Left lung (tissue), 10 donors: ENCODE results near the gene PLCH1. TPM values are rescaled to one million over a fixed set of nuclear protein-coding genes. Genes with fewer than 3 reads are reported as not detected.

ENCODE experiments used
- ATAC-seq: fragments of 200-7000 bp; cut with Tn5 transposase; one replicate; pipeline ENCODE4 v1.9.1; 2020; ENCODE audit warnings: moderate library complexity
- DNase-seq, 4 donors: peaks; one replicate each; pipeline ENCODE4 v3.0.0-alpha.2; 2013 to 2020
- H3K27ac ChIP-seq, 2 donors: fragments of 200-600 bp; sonication (generic) in 1 of 2; one replicate each; pipeline versions ENCODE4 v1.5.0 to v1.8.0; 2020 to 2021
- H3K27me3 ChIP-seq, 2 donors: fragments of 200-600 bp; sonication (generic) in 1 of 2; one replicate each; pipeline versions ENCODE4 v1.5.0 to v1.8.0; 2020 to 2021
- H3K36me3 ChIP-seq, 2 donors: fragments of 200-600 bp; sonication (generic) in 1 of 2; one replicate each; pipeline versions ENCODE4 v1.5.0 to v1.8.0; 2020 to 2021
- H3K4me1 ChIP-seq, 2 donors: fragments of 200-600 bp; one replicate each; pipeline ENCODE4 v1.8.0; 2021
- H3K4me3 ChIP-seq, 2 donors: fragments of 200-600 bp; sonication (generic) in 1 of 2; one replicate each; pipeline versions ENCODE4 v1.5.0 to v1.8.0; 2020 to 2021; ENCODE audit warnings: mild to moderate bottlenecking in 1 of 2
- H3K9me3 ChIP-seq, 2 donors: fragments of 200-600 bp; sonication (generic) in 1 of 2; one replicate each; pipeline versions ENCODE4 v1.5.0 to v1.8.0; 2020 to 2021
- CTCF ChIP-seq, 2 donors: fragments of 200-600 bp; sonication (generic) in 1 of 2; IDR thresholded peaks; one replicate each; pipeline versions ENCODE4 v1.5.0 to v1.8.0; 2021; ENCODE audit warnings: antibody characterized with exemption in 2 of 2
- intact Hi-C, 2 donors: fragments of 100-400 bp; cut with DNase I; formaldehyde crosslinking; loops; one replicate each; pipeline versions ENCODE4 v1.11.2 to v1.14.2; 2022
- polyA plus RNA-seq, 6 donors: library from polyadenylated mRNA; unstranded; fragments of 120-200 nt; gene quantifications; one replicate each; pipeline ENCODE4 v1.2.1, GENCODE V29; 2013; ENCODE audit not compliant: insufficient read length in 6 of 6
- total RNA-seq, 2 donors: library from RNA; stranded (reverse); fragmentation: NEBNext Ultra II Directional; extraction: Animal tissue kit (Norgen Biotek cat#: 25700); gene quantifications; one replicate each; pipeline ENCODE4 v1.2.1, GENCODE V29; 2021
- donor health status: DM: no; HTN: yes; CAD: no.
- donor health status: DM: no; HTN: no; CAD: no.

PLCH1 gene
- total and polyA plus RNA-seq, 8 donors: 8.5 to 33.8 (median 23.7) TPM

DNA sequence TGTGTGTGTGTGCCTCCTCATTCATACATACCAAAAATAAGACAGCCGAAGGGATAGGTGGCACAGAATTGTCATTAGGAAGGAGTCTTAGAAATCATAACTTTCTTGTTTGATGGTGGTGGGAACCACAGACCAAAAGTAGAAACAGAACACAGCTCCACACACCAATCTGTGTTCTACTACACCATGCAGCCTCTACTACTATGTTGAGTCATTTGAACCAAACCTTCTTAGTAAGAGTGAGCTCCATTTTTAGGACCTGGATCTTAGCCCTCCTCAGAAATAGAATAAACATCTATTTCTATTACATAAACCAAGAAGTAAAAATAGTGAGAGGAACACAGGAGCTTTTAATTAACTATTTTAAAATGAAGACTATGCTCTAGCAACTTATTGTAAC is 27.9 kb upstream of the PLCH1 start:
- peaks cover 0 to 8% of the 10 kb centered on the region in 2 donors for H3K36me3 ChIP-seq
- no peaks in the 10 kb centered on the region for H3K27me3 ChIP-seq
- intact Hi-C loops: no loop called here
- DNase-seq: peak in 1 of 4 donors; percentile 7
- peaks cover 0 to 11% of the 10 kb centered on the region in 2 donors for H3K9me3 ChIP-seq
- ATAC-seq: no peak
- H3K4me1 ChIP-seq: no peaks in the 10 kb centered on the region
- no peak overlapping the region for H3K27ac ChIP-seq
- no peak overlapping the region for H3K4me3 ChIP-seq
- no peak for TF ChIP-seq CTCF (IDR thresholded peaks at IDR 0.05)

DNA sequence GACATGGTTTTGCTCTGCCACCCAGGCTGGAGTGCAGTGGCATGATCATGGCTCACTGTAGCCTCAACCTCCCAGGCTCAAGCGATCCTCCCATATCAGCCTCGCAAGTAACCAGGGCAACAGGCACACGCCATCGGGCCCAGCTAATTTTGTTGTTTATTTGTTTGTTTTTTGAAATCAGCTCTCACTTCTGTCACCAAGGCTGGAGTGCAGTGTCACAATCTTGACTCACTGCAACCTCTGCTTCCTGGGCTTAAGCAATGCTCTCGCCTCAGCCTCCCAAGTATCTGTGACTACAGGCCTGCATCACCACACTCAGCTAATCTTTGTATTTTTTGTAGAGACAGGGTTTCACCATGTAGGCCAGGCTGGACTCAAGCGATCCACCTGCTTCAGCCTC is 26.3 kb upstream of the PLCH1 start:
- Histone ChIP-seq H3K27ac (no peak overlapping the region), H3K9me3 (peaks cover 0 to 11% of the 10 kb centered on the region in 2 donors), H3K4me1 (no peaks in the 10 kb centered on the region), H3K27me3 (no peaks in the 10 kb centered on the region), H3K4me3 (no peak overlapping the region), H3K36me3 (peaks cover 0 to 8% of the 10 kb centered on the region in 2 donors)
- ATAC-seq (no peak), DNase-seq (no peak)
- no peak for TF ChIP-seq CTCF (IDR thresholded peaks at IDR 0.05)
- intact Hi-C loops: no loop called here

DNA sequence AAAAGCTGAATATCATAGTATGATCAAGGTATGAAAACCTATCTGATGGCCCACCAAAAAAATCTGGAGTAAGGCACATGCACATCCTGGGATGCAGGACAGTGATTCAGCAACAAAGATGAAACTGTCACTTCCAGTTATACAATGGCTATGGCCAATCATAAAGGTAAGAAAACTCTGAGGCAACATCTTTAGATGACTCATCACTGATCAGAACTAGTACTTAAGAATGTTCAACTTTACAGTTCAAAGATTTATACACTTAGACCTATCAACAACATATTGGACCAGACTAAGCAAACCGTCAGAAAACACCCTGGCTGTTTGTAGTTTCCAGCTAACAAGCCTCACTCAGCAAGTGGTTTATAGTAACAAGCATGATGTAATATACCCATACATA is 21.3 kb upstream of the PLCH1 start:
- Histone ChIP-seq H3K4me3 (no peak overlapping the region), H3K36me3 (peaks cover 0 to 22% of the 10 kb centered on the region in 2 donors), H3K4me1 (no peaks in the 10 kb centered on the region), H3K9me3 (peaks cover 0 to 11% of the 10 kb centered on the region in 2 donors), H3K27me3 (no peaks in the 10 kb centered on the region), H3K27ac (no peak overlapping the region)
- ATAC-seq (no peak), DNase-seq (no peak)
- intact Hi-C loops: no loop called here
- TF ChIP-seq CTCF (IDR thresholded peaks at IDR 0.05): no peak

GRCh38 chr3:155763870-155764463 is 19.1 kb upstream of the PLCH1 start:
- Histone ChIP-seq H3K9me3 (no peaks in the 10 kb centered on the region), H3K4me1 (no peaks in the 10 kb centered on the region), H3K4me3 (no peak overlapping the region), H3K27me3 (no peaks in the 10 kb centered on the region), H3K27ac (no peak overlapping the region), H3K36me3 (peaks cover 0 to 13% of the 10 kb centered on the region in 2 donors)
- TF ChIP-seq CTCF (IDR thresholded peaks at IDR 0.05): no peak
- DNase-seq (no peak), ATAC-seq (no peak)
- intact Hi-C loops: no loop called here

DNA sequence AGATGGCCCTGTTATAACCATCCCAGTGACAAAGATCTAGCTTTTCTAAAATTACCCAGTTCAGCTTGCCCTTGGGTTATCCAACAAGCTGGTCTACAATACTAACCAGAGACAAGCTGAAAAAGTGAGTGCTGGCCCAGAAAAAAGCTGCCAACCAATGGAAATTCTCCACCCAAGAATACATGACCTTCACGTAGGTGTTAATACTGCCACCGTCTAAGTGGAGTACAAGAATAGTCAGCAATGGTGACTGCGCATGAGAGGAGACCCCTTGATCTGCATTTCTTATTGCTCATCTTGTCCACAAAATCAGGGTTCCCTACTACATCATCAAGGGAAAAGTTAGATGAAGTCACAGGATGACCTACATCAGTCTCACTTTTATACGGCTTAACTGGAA is 15.8 kb upstream of the PLCH1 start:
- intact Hi-C loops: no loop called here
- H3K27ac ChIP-seq: no peak overlapping the region
- ATAC-seq (no peak), DNase-seq (no peak)
- H3K4me3 ChIP-seq: no peak overlapping the region
- H3K4me1 ChIP-seq: no peaks in the 10 kb centered on the region
- H3K9me3 ChIP-seq: no peaks in the 10 kb centered on the region
- no peaks in the 10 kb centered on the region for H3K27me3 ChIP-seq
- no peak for TF ChIP-seq CTCF (IDR thresholded peaks at IDR 0.05)
- peaks cover 0 to 13% of the 10 kb centered on the region in 2 donors for H3K36me3 ChIP-seq
